ENCODE measurements around the gene LETM1.

DNA sequence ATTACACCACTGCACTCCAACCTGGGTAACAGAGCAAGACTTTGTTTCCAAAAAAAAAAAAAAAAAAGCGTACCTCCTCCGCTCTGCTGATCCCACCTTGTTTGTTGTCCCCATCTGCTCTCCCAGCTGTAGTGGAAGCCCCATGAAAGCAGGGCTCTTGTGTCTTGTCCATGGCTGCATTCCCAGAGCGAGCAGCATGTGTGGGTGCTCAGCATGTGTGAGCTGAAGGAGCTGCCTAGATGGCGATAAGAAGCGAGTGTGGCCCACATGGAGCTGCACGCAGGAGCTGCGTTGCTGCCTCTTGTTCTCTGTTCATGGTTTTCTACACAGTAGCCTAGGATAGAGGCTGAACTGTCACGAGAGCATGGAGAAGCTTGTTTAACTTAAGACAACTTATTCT, 27.6 kb upstream of the LETM1 start:
- TF ChIP-seq, protein P1, sequence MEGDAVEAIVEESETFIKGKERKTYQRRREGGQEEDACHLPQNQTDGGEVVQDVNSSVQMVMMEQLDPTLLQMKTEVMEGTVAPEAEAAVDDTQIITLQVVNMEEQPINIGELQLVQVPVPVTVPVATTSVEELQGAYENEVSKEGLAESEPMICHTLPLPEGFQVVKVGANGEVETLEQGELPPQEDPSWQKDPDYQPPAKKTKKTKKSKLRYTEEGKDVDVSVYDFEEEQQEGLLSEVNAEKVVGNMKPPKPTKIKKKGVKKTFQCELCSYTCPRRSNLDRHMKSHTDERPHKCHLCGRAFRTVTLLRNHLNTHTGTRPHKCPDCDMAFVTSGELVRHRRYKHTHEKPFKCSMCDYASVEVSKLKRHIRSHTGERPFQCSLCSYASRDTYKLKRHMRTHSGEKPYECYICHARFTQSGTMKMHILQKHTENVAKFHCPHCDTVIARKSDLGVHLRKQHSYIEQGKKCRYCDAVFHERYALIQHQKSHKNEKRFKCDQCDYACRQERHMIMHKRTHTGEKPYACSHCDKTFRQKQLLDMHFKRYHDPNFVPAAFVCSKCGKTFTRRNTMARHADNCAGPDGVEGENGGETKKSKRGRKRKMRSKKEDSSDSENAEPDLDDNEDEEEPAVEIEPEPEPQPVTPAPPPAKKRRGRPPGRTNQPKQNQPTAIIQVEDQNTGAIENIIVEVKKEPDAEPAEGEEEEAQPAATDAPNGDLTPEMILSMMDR (conservative IDR thresholded peaks at IDR 0.05; ENCODE audit: low read depth, low read length) = no peak
- TF ChIP-seq EZH2 (IDR thresholded peaks at IDR 0.05; ENCODE audit: low read length, unreplicated experiment) = no peak
